HepG2 (cell line): Measurements from ENCODE around the gene GLO1. TPM values are rescaled to one million over a fixed set of nuclear protein-coding genes. Genes with fewer than 3 reads are reported as not detected.

Source experiments
- CCAR2 ChIP-seq: fragments of 200-400 bp; formaldehyde crosslinking; optimal IDR thresholded peaks from 2 replicates; pipeline ENCODE3; 2018; ENCODE audit warnings: low read depth, mild to moderate bottlenecking, low read length, moderate library complexity
- CENPX ChIP-seq: sonication (generic); formaldehyde crosslinking; IDR thresholded peaks from 2 replicates; pipeline ENCODE4 v1.9.0; 2021; ENCODE audit warnings: mild to moderate bottlenecking, missing genetic modification reagents, moderate library complexity
- CHD2 ChIP-seq: IDR thresholded peaks from 2 replicates; pipeline ENCODE4 v1.6.1; 2011; ENCODE audit warnings: low read depth, low read length, improper control_type of control experiment
- HMGA1 ChIP-seq: sonication (generic); formaldehyde crosslinking; conservative IDR thresholded peaks from 2 replicates; pipeline ENCODE4 v1.4.0; 2020; ENCODE audit warnings: missing genetic modification reagents
- KDM1A ChIP-seq: IDR thresholded peaks from 2 replicates; pipeline ENCODE4 v1.6.1; 2016; ENCODE audit warnings: missing compliant biosample characterization
- MEF2D ChIP-seq: sonication (generic); formaldehyde crosslinking; IDR thresholded peaks from 2 replicates; pipeline ENCODE4 v1.5.1; 2020; ENCODE audit warnings: mild to moderate bottlenecking, missing genetic modification reagents
- NR2F6 ChIP-seq, 2 experiments: IDR thresholded peaks; 2 replicates each; pipeline ENCODE4 v1.6.1; 2016; ENCODE audit warnings: antibody characterized with exemption in 1 of 2, mild to moderate bottlenecking in 1 of 2
- RFX5 ChIP-seq: IDR thresholded peaks from 2 replicates; pipeline ENCODE4 v1.6.1; 2011; ENCODE audit warnings: low read depth, low read length, improper control_type of control experiment
- SMAD3 ChIP-seq: sonication (generic); formaldehyde crosslinking; IDR thresholded peaks from 2 replicates; pipeline ENCODE4 v1.4.0; 2020; ENCODE audit warnings: missing genetic modification reagents
- SMARCE1 ChIP-seq: fragments of 450-650 bp; IDR thresholded peaks from 2 replicates; pipeline ENCODE4 v1.6.1; 2017; ENCODE audit warnings: borderline replicate concordance
- SOX13 ChIP-seq, 3 experiments: fragments of 450-650 bp in 1 of 3; sonication (generic) in 1 of 3; formaldehyde crosslinking in 1 of 3; IDR thresholded peaks in 2 of 3; conservative IDR thresholded peaks in 1 of 3; 2 replicates each; pipeline versions ENCODE4 v1.5.0 to v1.6.1; 2016 to 2020; ENCODE audit warnings: antibody characterized with exemption in 1 of 3, mild to moderate bottlenecking in 1 of 3, missing compliant biosample characterization in 1 of 3, missing genetic modification reagents in 1 of 3, moderate library complexity in 1 of 3
- TOE1 ChIP-seq: sonication (generic); formaldehyde crosslinking; IDR thresholded peaks from 2 replicates; pipeline ENCODE4 v1.4.0; 2020; ENCODE audit warnings: mild to moderate bottlenecking, missing genetic modification reagents
- ZBTB38 ChIP-seq: sonication (generic); formaldehyde crosslinking; IDR thresholded peaks from 2 replicates; pipeline ENCODE4 v1.5.1; 2020; ENCODE audit warnings: mild to moderate bottlenecking, missing genetic modification reagents
- ZKSCAN1 ChIP-seq: fragments of 150-350 bp; IDR thresholded peaks from 2 replicates; pipeline ENCODE4 v1.6.1; 2014; ENCODE audit warnings: low read length
- ZMYM4 ChIP-seq: sonication (generic); formaldehyde crosslinking; IDR thresholded peaks from 2 replicates; pipeline ENCODE4 v1.8.1; 2023; ENCODE audit warnings: mild to moderate bottlenecking, missing genetic modification reagents
- ZNF124 ChIP-seq: sonication (generic); formaldehyde crosslinking; IDR thresholded peaks from 2 replicates; pipeline ENCODE4 v1.4.0; 2020; ENCODE audit warnings: missing genetic modification reagents
- ZNF318 ChIP-seq: sonication (generic); formaldehyde crosslinking; IDR thresholded peaks from 2 replicates; pipeline ENCODE4 v1.4.0; 2020; ENCODE audit warnings: mild to moderate bottlenecking, missing genetic modification reagents
- ZNF33A ChIP-seq: sonication (generic); formaldehyde crosslinking; IDR thresholded peaks from 2 replicates; pipeline ENCODE4 v1.5.1; 2020; ENCODE audit warnings: missing genetic modification reagents, mild to moderate bottlenecking, moderate library complexity, borderline replicate concordance
- ZNF343 ChIP-seq: sonication (generic); formaldehyde crosslinking; IDR thresholded peaks from 2 replicates; pipeline ENCODE4 v1.4.0; 2020; ENCODE audit warnings: mild to moderate bottlenecking, missing genetic modification reagents
- ZNF619 ChIP-seq: sonication (generic); formaldehyde crosslinking; IDR thresholded peaks from 2 replicates; pipeline ENCODE4 v1.4.0; 2020; ENCODE audit warnings: mild to moderate bottlenecking, missing genetic modification reagents
- polyA plus RNA-seq, 8 experiments: library from polyadenylated mRNA; depleted of rRNA in 3 of 8; stranded (reverse) in 7 of 8; unstranded in 1 of 8; fragments of >200 nt; fragmentation: Illumina TruSeq in 4 of 8; extraction: Trizol in 4 of 8; gene quantifications; 2 replicates each; pipeline versions ENCODE4 v1.2.1 to v1.2.3, GENCODE V29; 2011 to 2016; ENCODE audit warnings: low read depth in 4 of 8, missing spikeins in 1 of 8, mixed read lengths in 1 of 8; ENCODE audit not compliant: insufficient read depth in 1 of 8
- total RNA-seq, 5 experiments: library from RNA; depleted of rRNA; stranded (reverse); fragments of >200 nt; fragmentation: Illumina TruSeq; extraction: Trizol; gene quantifications; 2 replicates each; pipeline ENCODE4 v1.2.3, GENCODE V29; 2016; ENCODE audit warnings: low read depth in 1 of 5
- TF ChIP-seq, protein P1 (sequence below): sonication (generic); formaldehyde crosslinking; IDR thresholded peaks from 2 replicates; pipeline ENCODE4 v1.4.0; 2020; ENCODE audit warnings: missing genetic modification reagents

GLO1 gene
- total and polyA plus RNA-seq, 2 of the 13 experiments (the other 11 are each of a cell fraction or from before 2014, with no cell fraction given), result 77.1 to 177 TPM

GRCh38 chr6:38639498-38640215 lies 63.3 kb downstream of the GLO1 start, which contains the start of gene BTBD9 (continued):
- no peak for TF ChIP-seq HMGA1 (CRISPR knock-in tag)
- no peak for TF ChIP-seq ZKSCAN1
- no peak for TF ChIP-seq ZNF619 (CRISPR knock-in tag)
- TF ChIP-seq CENPX (CRISPR knock-in tag), result no peak
- TF ChIP-seq SMAD3 (CRISPR knock-in tag), result no peak
- TF ChIP-seq CCAR2, result no peak
- no peak; the same call in 1 of the 2 replicates for TF ChIP-seq SOX13 (IDR thresholded peaks at IDR 0.05)
- TF ChIP-seq SOX13 (CRISPR knock-in tag; conservative IDR thresholded peaks at IDR 0.05 in 1 of 2, IDR thresholded peaks at IDR 0.05 in 1 of 2), result no peak
- no peak for TF ChIP-seq ZNF124 (CRISPR knock-in tag)
- TF ChIP-seq ZBTB38, result 0 out of 2 replicates have a peak, but pooled peaks have one; percentile 3
- peak; percentile 32 for TF ChIP-seq RFX5
- no peak for TF ChIP-seq SMARCE1
- TF ChIP-seq ZMYM4 (CRISPR knock-in tag), result peak; percentile 76
- TF ChIP-seq CHD2, result no peak
- TF ChIP-seq KDM1A (CRISPR knock-in tag), result no peak
- no peak; the same call in 1 of the 2 replicates for TF ChIP-seq ZNF318 (CRISPR knock-in tag)
- 0 out of 2 replicates have a peak, but pooled peaks have one; percentile 17 for TF ChIP-seq MEF2D
- no peak for TF ChIP-seq NR2F6 (IDR thresholded peaks at IDR 0.05)
- 0 out of 2 replicates have a peak, but pooled peaks have one; percentile 6 for TF ChIP-seq NR2F6 (CRISPR knock-in tag; IDR thresholded peaks at IDR 0.05)
- TF ChIP-seq, protein P1, sequence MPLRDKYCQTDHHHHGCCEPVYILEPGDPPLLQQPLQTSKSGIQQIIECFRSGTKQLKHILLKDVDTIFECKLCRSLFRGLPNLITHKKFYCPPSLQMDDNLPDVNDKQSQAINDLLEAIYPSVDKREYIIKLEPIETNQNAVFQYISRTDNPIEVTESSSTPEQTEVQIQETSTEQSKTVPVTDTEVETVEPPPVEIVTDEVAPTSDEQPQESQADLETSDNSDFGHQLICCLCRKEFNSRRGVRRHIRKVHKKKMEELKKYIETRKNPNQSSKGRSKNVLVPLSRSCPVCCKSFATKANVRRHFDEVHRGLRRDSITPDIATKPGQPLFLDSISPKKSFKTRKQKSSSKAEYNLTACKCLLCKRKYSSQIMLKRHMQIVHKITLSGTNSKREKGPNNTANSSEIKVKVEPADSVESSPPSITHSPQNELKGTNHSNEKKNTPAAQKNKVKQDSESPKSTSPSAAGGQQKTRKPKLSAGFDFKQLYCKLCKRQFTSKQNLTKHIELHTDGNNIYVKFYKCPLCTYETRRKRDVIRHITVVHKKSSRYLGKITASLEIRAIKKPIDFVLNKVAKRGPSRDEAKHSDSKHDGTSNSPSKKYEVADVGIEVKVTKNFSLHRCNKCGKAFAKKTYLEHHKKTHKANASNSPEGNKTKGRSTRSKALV (CRISPR knock-in tag), result 0 out of 2 replicates have a peak, but pooled peaks have one; percentile 17
- TF ChIP-seq ZNF33A (CRISPR knock-in tag), result no peak
- TF ChIP-seq TOE1 (CRISPR knock-in tag), result no peak
- 0 out of 2 replicates have a peak, but pooled peaks have one; percentile 20 for TF ChIP-seq ZNF343 (CRISPR knock-in tag)
